T1000 (cell line): Measurements from ENCODE around the gene ERBB4.

ENCODE experiments used
- DNase-seq: peaks from one replicate; lab custom pipeline; 2025; ENCODE audit warnings: mixed read lengths; lab: John Stamatoyannopoulos, UW

ERBB4 gene

DNA sequence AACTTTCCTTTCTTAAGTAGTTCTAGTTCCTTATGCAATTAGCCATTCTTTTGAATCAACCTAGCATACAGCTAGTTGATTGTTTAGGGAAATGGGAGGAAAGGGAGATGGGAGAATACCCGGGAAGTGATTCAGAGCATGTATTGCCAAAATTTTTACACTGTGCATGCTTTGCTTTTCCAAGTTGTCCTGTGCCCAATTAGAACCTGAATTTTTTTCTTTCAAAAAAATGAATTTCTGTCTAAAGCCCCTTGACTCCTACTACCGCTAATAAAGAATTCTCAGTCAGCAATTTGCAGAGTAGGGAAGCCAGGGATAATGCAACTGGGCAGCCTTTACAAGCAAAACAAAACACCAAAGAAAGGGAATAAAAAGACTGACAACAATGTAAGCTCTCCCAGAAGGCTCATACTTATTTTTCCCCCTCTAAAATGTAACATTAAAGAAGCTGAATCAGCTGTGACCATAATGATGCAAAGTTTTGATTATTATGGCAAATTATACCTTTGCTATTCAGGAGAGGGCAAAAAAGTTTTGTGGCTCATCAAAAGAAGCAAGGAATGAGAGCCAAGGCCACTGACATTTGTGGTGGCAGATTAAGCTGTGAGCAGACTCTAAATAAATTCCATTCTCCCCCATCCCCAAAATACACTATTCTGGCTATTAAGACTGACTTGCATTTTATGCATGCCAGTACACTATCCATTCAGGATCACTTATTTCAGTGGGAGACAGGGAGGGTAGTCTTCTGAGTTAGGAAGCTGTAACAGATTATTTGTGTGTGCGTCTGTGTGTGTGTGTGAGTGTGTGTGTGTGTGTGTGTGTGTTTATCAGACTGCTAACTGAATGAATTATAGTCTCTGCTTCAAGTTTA is 174.3 kb downstream of the ERBB4 start:
- no peak for DNase-seq

DNA sequence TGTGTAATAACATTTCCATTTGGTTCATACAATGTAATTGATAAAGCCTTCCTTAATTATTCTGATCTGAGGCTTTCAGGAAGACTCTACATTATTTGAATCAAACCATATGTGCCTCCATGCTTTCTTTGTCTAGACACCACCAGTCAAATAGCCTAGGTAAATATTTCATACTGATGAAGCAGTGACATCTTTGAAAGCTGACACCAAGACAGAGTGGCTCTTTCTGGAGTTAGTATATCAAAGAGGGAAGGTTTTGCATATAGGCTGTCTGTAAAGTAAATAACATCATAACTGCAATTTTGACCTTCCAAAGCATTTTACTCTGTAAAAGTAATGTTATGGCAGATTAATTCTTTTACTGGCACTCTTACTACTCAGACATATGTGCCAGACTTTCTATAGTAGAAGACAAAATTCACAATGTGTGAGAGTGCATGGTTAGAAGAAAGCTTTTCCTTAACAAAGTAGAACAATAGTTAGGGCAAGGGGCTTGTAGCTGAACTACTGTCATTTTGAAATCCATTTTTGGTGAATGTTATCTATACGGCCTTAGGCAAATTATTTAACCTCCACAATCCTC is 177.3 kb downstream of the ERBB4 start:
- DNase-seq = no peak

DNA sequence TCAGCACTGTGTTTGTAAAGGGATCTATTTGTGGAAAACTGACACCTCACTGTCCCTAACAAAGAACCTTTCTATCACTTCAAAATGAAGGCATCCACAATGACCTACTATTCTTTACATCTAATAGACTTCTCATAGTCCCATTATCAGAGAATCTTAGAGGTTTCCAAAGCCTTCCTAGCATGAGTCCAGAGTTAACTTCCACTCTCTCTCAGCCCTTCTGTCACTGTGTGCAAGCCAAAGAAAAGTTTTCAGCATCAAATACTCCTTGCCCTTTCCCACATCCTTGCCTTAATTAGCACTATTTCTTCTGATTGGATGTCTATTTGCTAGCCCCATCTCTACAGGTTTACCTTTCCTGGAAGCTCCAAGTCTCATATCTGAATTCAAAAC is 178.5 kb downstream of the ERBB4 start:
- DNase-seq = no peak

DNA sequence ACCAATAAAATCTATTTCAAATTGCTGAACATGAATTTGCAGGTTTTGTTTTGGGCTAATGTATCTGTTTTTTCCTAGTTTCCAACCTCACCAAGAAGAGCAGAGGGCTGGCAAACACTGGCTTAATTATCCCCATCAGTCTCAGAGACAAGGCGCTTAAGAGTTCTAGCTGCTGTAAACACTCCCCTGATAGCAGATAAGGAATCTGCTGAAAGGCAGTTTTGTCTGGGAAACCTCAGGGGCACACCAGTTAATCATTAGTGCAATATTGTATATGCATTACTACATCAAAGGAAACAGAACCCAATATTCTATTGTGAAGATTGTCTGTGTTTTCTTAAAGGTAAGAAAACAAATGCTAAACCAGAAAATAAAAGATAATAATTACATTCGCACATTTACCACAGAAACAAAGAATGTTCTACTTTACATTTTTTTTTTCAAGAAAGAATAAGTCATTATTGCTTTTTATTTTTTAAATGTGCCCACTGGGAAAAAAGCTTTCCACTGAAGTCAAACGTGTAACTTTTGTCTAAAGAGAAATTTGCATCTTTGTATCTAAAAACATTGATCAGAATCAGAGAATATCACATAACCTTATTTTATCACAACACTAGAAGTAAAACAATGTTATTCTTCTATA is 179.1 kb downstream of the ERBB4 start:
- no peak for DNase-seq

DNA sequence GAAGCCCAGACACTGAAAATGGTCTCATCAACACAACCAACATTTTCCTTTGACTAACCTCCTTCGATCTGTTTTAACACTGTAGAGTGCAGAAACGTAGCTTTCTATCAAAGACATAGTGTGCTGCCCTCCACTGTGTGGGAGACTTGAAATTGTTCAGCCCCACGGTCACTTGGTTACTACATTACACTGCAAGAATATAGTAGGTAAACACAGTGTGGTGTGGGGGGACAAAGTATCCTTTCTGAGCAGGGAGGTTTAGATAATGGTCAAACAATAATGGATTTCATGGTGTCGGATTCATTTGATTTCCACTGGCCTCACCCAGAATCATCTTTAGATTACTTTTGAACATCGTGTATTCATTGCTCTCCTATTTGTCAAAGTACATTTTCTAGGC is 181.0 kb downstream of the ERBB4 start:
- DNase-seq = no peak

DNA sequence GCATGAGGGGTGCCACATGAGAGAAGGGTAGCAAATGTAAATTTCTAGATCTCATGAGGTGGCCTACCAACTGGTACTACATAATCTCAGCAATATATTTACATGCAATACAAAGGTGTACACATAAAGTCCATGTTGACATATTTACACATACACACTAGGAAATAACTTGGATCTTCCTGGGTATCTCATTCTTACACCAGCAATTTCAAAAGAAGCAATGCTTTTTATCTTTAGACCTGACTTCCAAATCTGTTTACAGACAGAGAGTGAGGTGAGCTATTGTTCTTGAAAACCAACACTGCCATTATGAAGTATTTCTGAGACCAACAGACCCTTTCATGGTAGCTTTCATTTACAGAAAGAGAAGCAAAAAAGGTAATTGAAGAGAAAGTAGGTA is 184.2 kb downstream of the ERBB4 start:
- no peak for DNase-seq

DNA sequence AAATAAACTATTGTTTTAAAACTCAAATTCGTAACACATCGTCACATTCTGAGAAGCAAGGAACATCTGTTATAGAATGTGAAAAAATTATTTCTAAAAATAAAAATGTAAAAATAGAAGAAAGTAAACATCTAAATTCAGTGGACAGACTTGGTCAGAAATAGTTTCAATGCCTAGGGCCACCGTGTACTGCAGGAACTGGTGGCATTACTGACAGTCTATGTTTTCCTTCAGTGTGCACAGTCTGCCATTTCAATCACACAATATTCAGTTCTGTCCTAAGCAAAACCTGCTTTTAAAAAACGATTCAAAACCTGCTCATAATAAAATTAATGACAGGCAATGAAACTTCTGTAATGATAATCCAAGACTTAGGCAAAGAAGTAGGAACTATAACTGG is 190.1 kb downstream of the ERBB4 start:
- no peak for DNase-seq

DNA sequence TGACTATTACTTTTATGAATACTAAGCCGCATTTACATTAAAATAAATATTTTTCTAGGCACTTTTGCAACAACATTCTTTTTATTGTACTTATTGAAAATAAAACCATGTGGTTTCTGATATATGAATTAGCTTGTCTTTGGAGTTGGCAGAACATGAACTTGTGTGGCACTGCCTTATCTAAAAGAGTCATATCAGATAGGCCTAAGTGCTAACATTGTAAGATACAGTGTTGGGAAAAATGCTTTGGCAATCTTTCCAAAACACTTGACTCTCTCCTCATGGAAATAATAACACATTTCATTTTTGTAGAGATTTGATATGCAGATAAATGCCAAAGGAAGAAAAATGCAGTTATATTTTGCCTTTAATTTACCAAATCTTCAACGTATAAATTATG is 191.7 kb downstream of the ERBB4 start:
- DNase-seq = no peak

DNA sequence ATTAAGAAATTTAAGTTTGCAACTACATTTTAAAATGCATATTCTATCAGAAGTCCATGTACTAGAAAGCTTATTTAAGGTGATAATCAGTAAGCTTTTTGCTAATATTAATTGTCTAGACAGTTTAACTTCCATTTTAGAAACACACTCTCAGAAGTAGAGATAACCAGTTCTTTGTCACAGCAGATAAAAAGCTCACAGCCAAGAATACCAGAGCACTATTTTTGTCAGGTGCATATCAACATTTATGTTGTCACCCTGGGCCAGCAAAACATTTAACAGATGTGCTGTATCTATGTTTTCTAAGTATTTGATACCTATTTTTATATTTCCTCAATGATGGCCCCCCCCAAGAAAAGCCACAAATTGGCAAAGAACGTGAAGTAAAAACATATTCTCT is 192.6 kb downstream of the ERBB4 start:
- DNase-seq = no peak

DNA sequence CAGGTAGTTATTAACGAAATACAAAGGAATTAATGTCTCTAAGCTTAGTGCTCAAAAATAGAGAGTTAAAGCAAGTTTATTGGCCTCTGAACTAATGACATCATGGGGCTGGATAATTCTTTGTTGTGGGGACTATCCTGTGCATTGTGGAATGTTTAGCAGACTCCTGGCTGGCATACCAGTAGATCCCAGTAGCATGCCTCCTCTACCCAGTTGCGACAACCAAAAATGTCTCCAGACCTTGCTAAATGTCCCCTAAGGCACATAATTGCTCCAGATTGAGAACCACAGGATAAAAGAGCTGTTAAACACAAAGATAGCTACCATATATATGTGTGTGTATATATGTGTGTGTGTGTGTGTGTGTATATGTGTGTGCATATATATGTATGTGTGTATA is 194.5 kb downstream of the ERBB4 start:
- no peak for DNase-seq

DNA sequence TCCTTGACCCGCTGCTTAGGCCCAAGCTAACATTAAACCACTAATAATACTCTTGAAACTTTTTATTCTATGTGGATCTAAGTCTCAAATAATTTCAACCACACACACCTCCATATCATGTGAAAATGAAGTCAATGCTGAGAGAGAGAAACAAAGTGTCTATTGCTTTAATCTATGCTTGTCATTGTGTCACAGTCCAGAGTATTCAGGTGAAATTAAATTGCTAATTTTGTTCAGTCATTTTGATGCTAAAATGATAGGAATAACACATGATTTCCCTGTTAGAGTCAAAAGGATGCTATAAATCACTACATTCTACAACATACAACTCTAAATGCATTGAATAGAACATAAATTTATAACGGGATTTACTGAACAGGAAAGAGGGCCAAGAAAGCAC is 195.4 kb downstream of the ERBB4 start:
- DNase-seq = no peak

DNA sequence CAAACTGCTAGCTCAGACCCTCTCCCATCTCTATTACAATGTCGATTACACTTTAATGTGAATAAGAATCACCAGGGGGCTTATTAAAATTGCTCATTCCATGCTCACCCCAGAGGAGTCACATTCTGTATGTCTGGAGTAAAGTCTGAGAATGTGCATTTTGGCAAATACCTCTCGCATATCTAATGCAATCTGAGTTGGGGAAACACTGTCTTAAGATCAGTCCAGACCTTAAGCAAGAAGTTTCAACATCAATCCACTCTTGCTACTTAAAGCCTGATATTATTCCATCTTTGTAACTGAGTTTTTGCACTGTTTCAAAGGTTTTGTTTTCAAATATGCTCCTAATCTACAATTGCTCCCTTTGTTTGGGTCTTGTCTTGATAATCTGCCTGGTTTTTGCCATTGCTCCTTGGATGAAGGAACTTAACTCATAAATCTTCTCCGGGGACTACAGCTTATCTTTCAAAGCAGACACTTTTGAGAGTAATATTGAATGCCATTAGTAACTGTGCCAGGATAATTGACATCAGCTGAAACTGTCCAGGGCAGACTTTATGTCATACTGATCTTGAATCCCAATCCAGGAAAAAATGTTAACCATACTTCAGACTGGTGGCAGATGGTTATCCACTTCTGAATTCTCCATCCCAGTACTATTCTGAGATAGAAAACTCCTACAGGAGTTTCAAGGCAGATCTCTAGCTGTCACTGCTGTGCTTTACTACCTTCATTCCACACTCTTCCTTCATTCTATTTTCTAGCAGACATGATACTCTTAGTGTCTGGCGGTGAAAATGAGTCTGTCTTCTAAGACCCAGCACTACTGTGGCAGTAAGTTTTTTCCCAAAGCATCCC is 200.9 kb downstream of the ERBB4 start:
- DNase-seq = no peak

DNA sequence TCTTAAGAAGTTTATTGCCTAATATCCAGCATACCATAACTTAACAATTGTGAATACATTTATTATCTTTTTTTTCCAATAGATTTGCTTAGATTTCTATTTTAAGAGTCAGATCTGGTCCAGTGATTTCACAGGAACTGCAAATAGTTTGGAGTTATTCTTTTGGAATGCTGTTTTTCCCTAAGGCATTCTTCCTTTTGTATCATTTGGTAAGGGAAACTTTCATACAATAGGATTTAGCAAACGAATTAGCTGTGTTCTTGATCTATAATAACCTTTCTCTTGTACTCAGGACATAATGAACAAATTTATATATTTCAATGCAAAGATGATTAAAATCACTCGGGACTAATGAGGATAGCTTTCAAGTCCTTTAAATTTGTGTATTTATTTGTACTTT is 201.6 kb downstream of the ERBB4 start:
- DNase-seq = no peak

DNA sequence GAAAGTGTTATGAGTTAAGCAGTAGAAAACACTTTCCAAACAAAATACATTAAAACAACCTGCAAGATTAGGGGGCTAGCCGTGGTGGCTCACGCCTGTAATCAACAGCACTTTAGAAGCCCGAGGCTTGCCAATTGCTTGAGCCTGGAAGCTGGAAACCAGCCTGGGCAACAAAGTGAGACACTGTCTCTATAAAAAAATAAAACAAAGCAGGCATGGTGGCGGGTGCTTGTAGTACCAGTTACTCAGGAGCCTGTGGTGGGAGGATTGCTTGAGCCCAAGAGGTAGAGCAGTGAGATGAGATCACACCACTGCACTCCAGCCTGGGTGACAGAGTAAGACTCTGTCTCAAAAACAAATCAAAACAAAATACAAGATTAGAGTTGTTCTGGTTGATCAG is 208.3 kb downstream of the ERBB4 start:
- DNase-seq = no peak

DNA sequence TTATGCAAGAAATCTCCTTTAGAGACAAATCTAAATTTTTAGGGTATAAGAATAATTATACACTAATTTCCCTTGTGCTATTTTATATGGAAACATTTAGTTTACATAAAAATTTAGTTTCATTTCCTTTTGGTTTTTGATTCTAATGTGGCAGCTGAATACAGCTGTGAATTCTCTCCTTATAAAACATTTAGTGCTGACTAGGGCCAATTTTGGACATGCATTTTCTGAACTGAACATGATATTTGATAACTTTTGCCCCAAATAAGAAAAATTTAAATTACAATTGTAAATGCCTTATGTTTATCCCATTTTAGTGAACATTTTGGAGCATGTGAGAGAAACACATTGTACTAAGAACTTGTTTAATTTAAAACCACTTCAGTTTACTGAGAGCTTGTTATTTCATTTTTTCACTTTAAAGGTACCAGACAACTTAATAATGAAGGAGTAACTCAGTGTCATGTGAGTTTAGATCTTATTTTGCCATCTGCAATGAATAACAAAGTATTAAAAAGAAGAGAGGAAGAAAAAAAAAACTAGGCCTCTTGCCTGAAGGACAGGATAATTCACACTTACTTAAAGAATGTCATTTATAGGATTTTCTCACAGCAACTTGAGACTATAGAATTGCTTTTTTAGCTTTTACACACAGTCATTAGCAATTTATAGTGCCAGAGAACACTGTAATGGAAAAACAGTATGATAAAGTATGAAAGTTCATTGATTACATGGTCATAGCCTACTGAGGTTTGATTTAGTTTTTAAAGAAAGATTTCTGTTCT is 209.7 kb downstream of the ERBB4 start:
- no peak for DNase-seq

DNA sequence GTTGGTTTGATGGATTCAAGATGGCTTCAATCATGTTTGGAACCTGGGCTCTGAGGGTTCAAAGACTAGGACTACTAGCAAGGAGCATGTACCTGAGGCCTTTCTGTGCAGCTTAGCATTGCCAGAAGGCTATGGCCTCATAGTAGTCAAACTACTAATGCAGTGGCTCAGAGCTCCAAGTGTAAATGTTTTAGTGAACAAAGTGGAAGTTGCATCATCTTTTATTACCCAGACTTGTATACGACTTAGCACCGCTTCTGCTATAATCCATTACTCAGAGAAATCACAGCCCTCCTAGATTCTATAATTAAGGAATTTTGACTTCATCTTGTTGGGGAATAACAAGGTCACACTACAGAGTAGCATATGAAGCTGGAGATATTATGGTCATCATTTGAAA is 210.5 kb downstream of the ERBB4 start:
- DNase-seq = no peak

DNA sequence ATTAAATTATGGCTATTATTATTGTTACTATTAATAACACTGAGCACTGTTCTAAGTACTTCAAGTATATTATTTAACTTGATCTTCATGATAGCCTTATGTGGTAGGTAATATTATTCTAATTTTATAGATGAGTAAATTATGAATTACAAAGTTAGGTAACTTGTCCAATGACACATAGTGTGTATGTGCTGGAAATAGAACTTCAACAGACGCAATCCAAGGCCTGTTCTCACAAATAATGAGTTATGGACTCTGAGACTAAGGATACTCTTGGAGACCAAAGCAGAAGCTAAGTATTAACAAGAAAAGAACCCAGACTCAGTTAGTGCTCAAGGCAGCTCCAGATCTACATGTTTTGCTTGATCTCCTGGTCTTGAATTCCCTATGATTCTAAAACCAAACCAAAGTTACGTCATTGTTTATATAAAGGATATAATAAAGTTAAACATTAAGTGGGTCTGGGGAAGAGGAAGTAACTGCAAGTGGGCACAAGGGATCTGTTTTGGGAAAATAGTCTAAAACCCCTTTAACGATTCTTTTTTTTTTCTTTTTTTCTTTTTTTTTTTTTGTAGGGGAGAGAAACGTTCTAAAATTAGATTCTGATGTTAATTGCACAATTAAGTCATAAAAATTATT is 211.3 kb downstream of the ERBB4 start:
- no peak for DNase-seq

DNA sequence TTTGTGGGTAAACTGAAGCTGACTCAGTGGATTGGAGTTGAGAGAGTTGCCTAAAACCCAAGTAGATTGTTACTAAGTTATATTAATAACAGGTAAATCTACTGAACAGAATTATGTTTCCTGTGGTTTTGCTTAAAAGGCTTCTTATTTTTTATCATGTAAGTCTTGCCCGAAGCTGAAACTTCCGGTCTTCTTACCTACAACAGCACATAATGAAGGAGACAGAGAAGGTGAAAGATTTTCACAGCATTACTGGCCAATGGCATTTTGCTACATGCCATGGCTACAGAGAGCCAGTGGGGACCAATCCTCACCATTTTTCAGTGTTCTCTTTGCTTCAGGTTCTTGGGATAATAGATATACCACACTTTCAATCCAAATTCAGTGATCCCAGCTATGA is 220.0 kb downstream of the ERBB4 start:
- DNase-seq = no peak

DNA sequence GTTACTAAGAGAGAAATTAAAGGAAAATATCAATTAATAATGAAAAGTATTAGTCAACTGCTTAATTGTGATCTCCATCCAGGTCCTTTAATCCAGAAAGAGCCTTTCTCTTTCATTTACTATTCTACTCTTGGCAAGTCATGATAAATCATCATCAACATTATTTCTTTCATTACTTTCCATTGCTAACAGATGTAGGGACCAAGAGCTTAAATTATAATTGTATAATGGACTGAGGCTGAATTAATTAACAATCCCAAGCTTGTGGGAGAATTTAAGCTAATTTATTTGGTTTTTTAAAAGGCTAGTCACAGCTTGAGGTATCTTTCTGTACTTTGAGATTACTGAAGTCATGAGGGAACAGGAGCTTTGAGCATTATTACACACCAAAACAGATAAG is 223.9 kb downstream of the ERBB4 start:
- DNase-seq = no peak

DNA sequence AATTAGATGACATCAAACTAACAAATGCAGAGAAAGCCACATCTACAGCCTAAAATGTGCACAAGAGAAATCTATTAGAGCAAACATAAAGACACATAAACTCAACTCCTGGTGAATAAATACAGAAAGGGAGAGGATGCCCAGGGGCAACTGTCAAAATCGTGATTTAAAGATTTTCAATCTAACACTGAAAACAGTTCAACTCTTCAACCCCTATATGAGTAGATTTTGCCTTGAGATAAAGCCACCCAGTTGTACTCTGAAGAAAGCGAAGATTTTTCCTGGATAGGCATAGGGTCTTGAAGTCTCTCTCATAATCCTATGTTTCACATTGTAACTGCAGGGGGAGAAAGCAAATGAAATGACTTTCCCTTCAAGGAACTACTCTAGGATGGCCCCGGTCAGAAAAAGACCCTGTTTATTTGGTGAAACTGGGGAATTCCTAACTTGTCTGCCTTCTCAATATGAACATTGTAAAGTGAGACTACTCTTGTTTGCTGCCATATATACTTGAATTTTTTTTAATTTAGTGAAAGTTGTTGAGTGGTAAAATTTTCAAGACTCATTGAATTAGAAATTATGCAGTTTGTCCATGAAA is 226.7 kb downstream of the ERBB4 start:
- no peak for DNase-seq

DNA sequence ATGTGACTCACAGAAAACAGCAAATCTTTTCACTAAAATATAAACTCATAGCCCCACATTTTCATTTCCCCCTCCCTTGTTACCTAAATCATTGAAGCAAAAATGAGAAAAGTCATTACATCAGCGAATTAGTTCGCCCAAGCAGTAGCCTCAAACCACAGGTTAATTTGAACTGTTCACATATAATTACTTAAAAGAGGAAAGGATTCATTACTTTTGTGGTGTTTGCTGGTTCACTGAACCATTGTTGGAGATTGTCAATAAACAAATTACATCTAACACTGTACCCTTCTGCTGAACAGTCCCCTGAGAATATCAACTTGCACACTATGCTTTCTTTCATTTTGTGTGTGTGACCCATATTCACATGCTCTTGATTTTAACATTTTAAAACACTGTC is 238.7 kb downstream of the ERBB4 start:
- DNase-seq = no peak
